ENCODE data around the gene ATP1B3.
"Not testable (repeated sequence)": the region's sequence is repeated elsewhere in the genome, so short reads cannot be mapped to it uniquely, and the experiment has no call there.

Gene ATP1B3

DNA sequence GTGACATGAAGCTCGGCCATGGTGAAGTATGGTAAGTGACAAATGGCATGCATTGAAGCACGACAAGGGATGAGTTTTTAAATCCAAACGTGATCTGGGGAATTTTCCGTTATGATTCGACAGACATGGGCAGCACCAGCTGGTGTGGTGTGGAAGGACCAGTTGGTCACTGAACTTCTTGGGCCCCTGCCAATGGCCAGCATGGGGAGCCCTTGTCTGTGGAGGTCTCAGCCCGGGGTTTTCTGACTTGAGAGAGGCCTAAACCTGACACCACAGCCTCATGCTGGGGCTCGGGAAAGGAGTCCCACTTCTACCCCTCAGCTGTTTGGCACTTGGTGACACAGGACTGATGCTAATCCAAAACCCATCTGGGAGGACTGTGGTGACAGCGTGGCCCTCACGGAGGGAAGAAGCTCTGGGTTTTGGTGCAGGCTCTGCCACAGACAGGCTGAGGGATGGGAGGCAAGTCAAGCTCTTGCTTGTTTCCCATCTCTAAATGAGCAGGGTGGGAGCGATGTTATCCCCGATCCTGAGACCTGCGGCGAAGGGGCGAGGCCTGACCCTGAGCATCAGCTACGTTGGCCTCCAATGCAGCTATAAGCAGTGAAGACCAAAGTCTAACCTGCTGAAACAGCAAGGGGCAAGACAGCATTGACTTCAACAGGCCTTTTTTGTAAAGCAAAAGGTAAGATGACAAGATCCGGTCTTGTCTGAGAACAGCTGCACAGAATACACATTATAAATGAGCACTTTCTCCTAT is 69.5 kb downstream of the ATP1B3 start:
- DNase-seq (ENCODE audit: low read depth), result no peak

DNA sequence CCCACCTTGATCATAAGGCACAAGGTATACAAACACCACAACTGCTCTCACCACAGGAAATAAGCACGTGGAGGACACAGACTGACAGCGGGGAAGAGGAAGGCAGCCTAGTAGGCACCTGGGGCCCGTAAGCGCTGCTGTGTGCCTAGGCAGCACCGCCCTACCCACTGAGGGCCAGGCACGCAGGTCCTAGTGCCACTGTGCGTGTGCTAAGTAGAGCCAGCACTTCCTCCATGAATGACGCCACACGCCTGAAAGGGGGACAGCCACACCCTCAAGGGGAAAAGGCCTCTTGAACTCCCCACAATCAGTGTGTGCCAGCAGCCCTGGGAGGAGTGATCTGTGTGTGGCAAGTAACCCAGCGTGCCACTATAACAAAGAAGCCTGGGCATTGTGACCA is 73.0 kb downstream of the ATP1B3 start:
- DNase-seq (ENCODE audit: low read depth), result no peak

DNA sequence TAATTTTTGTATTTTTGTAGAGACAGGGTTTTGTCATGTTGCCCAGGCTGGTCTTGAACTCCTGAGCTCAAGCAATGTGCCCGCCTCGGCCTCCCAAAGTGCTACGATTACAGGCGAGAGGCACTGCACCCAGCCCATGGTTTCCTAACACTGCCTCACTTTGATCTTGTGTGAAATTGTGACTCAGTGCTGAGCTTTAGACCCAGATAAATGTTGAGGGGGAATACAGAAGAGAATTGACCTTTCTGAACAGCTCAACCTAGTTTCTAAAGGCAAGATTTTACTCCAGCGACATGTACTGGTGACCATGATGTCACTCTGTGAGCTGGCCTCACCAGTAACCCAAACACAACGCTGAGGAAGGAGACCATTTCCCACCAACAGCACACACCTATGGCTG is 73.5 kb downstream of the ATP1B3 start:
- DNase-seq (ENCODE audit: low read depth), result no peak

DNA sequence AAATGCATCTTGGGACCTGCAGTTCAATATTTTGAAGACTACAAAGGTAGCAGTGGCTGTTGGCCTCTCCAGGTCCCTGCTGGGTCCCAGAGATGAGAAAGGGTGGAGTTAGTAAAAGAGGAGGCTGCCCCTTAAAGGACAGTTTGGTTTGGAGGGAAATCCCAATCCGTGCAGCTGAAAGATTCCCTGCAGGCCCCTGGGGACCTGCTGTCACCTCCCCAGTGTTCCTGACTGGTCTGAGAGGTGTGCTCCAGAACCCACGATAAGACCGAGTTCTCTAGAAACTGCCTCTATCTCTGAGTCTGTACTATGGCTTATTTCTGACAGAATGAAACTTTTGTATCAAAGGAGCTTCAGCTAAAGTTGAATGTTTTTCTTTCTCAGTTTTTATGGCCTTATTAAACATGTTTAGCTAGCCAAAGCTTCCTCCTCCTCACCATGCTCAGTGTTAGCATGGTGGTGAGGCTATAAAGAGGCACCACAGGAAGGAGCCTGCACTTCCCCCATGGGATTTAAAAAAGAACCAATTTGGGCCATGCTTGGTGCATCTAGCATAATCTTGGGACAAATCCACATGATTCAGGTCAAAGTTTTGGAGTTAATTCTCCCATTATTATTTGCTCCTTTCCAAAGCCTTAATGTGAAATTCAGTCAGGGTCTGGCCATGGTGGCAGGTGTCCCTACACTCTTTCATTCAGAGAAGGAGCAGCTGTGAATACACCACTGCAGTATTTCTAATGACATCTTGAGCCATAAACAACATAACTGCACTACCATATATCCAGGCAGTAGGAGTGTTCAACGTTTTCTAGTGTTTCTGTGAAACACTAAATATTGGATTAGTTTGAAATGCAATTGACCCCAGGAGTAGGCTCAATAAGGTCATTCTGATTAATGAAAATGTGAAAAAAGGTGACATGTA is 74.4 kb downstream of the ATP1B3 start:
- no peak for DNase-seq (ENCODE audit: low read depth)

DNA sequence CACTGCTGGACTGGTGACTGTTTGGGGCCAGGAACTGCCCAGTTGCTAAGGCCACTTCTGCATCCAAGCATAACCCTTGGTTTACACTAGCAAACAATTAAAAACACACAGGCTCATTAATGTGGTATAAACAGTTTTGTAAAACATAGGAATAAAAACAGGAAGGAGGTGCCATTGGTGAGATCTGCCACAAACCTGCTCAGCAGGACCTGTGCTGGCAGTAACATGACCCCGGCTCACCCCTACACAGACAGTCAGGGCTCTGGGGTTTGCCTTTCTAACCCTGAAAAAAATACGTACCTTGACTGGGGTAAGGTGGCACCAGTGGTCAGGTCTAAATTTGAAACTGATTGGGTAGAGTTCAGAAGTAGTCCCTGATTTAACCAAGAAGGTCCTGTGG is 76.2 kb downstream of the ATP1B3 start:
- no peak for DNase-seq (ENCODE audit: low read depth)

DNA sequence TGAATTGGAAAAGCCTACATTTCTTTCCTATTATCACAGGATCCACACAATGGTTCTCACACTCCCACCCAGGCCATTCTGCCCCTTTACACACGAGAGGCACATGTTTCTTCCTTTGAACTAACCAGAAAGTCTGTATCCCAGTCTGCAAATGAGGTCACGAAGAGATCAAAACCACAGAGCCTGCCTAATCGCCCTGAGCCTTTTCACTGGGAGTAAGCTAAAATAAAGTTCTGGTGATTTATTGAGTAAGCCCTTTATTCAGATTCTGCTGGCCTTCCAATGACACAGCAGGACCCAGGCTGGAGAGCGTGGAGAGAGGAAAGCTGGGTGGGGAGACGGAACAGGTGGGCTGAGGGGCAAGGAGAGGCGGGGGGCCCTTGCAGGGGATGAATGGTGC is 78.7 kb downstream of the ATP1B3 start:
- DNase-seq (ENCODE audit: low read depth), result no peak

DNA sequence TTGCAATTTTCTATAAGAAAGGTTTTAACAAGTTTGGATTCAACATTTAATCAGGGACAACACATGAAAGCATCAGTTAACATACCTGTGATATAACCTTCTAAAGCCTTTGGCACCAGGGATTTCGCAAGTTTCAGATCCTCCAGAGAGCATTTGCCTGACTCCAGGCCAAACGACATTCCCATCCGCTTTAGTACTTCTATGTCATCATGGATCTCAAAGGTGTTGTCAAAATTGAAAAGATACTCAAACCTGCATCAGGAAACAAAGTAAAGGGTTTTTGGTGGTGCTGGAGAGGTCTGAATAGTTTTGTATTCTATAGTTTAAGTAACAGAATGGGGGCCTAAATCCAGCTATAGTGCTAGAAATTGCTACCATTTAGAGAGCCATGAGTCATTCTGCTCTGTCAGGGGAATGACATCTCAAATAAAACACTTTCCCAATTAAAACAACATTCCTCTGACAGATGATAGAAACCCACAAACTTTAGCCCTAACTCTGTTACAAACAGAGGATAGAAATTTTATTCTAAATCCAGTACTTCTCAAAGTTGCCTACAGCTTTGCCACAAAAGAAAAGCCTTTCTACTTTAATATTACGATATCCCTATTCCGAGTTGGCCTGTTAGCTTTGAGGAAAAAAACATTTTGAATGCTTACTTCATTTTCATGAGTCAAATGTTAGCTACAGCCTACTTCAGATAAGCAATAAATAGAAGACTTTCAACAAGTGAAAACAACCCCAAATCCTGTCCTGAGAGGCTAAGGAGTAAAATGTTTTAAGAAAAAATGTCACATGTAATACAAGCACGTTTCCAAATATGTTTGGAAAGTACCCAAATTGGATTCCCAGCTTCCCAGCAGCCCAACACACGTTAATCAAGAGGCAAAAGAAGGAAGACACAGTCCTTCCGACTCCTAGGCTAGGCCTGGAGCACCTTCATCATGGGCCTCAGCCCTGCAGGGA is 83.4 kb downstream of the ATP1B3 start:
- no peak for DNase-seq (ENCODE audit: low read depth)

DNA sequence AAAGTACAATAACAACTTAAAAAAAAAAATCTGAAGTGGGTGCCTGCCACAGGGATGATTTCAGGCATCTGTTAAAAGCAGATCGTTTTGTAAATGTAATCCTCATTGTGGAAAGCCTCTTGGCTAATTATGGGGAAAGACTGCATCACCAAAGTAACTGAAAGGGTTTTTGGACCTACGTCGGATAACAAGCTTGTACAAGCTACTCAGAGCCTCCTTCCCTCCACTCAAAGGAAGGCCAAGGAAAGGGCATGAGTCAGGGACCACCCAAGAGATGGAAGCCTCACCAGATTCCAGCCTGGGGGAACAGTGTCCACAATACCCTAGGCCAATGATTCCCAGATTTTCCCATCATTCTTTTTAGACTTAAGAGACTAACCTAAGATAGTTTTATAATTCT is 84.3 kb downstream of the ATP1B3 start:
- no peak for DNase-seq (ENCODE audit: low read depth)

DNA sequence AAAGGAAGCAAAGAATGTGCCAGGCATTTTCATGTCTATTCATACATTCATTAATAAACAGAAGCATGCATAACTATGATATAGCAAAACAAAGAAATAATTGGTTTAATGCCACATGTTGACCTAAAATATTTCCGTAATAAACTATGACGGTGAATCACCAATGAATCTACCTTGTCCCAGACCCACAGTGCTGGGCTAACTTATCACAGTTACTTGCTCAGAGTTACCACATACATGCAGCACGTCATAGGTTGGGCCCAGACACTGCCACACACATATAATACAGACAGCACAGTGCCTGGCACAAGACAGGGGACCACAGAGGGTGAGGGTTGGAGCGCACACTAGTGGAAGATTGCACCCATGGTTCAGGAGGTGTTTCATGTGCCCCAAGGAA is 86.9 kb downstream of the ATP1B3 start:
- DNase-seq (ENCODE audit: low read depth), result no peak

DNA sequence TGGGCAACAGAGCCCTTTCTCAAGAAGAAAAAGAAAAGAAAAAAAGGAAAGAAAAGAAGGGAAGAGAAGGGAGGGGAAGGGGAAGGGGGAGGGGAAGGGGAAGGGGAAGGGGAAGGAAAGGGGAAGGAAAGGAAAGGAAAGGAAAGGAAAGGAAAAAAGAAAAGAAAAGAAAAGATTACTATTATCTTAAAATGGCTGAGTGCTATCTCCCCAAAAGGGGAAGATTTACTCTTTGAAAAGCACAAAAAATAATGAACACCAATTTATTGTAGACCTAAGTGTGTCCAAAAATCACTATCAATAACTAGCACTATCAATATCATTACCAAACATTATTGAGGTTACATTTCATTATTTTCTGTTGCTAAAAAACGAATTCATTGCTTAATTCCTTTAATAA is 89.0 kb downstream of the ATP1B3 start:
- no peak for DNase-seq (ENCODE audit: low read depth)

DNA sequence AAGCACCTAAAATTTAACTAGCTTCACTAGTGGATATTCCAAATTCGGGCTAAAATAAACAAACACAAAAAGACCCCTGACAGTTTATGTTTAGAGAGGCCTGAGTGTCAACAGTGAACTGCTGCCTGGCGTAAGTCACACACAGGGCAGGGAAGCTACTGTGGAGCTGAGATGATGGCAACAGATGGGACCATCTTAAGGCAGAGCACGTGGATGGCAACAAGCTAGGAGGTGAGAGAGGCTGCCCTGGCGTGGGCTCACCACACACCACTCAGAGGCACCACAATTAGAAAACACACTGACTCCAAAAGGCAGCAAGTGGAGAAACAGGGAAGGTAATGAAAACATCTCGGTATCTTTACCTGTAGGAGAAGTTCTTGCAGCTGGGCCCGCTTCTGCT is 93.3 kb downstream of the ATP1B3 start:
- DNase-seq (ENCODE audit: low read depth), result no peak

DNA sequence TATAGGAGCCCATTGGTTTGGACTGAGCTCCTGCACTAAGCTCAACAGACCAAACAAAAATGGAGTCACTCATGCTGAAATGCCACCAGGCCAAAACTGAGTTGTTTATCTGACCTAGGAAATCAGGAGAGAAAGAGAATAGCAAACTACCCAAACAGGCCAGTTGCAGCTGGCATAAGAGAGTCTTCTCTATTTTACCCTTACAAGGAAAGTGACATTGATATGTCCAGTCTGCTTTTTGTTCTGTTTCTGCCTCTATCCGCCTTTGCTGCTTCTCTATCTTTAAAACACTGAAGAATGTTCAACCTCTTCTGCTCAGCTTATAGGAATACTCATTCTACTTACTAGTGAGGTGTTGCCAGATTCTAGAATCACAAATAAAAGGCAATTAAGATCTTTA is 95.1 kb downstream of the ATP1B3 start:
- DNase-seq (ENCODE audit: low read depth), result no peak

DNA sequence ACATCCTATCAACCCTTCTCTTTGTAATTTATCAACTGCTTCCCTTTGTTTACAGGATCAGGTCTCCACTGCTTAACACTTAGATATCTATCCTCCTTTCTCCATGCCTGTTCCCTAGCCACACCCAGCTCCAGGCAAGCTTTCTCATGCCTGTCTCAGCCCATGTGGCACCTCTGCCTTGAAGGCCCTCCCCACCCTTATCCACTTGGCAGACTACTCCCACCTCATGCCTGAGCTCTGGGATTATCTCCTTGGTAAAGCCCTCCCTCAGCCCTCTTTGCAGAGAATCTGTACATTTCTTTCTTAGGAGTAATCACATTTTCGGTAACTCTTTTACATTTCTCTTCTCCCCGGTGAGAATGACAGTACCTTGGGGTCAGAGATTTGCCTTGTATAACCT is 96.0 kb downstream of the ATP1B3 start:
- DNase-seq (ENCODE audit: low read depth), result no peak

DNA sequence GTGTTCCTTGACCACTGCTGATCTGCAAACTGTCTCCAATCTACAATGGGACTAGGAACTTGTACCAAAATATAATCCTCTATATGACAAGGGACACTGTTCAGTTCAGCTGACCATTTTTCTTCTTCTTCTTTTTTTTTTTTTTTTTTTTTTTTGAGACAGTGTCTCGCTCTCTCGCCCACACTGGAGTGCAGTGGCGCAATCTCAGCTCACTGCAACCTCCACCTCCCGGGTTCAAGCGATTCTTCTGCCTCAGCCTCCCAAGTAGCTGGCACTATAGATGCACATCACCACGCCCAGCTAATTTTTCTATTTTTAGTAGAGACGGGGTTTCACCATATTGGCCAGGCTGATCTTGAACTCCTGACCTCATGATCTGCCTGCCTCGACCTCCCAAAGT is 98.3 kb downstream of the ATP1B3 start:
- DNase-seq (ENCODE audit: low read depth), result not testable (repeated sequence)

Data from stimulated activated CD8-positive, alpha-beta memory T cell treated with anti-CD3 and anti-CD28 coated beads, Interleukin-15, amount 100 ng/mL, for 24 hours (primary cell).